ENCODE data around the gene CNPY3.
A peak's percentile ranks its signal among the peaks of the same experiment; 100 is the strongest.

The CNPY3 gene

DNA sequence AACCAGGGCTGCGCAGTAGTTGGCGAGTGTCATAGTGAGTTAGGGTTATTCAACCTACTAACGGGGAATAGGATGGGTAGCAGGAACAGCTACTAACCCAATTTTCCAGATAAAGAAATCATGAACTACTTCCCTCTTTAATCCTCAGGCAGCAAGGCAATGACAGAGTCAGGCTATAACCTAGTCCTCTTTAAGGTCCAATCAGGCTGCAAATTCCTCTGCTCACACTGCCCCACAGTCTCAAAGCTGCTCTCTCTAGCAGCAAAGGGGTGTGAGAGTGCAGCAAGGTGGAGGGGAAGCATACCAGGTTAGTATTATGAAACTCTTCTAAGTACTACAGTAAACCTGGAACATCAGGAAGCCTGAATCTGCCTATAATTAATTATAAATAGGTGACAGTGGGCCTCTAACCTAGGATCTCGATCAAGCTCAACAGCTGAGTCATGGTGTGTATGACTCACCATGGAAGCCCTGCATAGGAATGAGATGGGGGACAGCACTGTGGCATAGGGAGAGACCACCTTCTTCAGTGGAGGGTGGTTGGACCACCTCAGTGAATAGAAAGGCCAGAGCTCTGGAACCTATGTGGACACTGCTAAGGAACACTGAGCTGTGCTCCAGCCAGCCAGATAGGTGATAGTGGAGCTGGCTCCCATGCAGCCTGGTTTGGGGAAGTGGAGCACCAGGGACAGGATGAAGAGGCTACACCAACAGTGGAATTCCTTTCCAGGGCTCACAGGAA, 41.8 kb downstream of the CNPY3 start:
- no peak overlapping the region for H3K4ac ChIP-seq (ENCODE audit: low read depth, low read length)
- no peak overlapping the region for H3K4me3 ChIP-seq (ENCODE audit: low read depth, low read length)
- WGBS (ENCODE audit: extremely low coverage, insufficient coverage, insufficient read length): no CpG with 5 or more reads among the region's 4 CpGs
- H3K27ac ChIP-seq (ENCODE audit: low read depth, low read length): no peak overlapping the region
- no peak overlapping the region for H3K4me2 ChIP-seq (ENCODE audit: low read length)
- H3K79me2 ChIP-seq (ENCODE audit: control insufficient read depth, insufficient read depth, low read length, poor library complexity): no peaks in the 10 kb centered on the region
- DNase-seq: peak in 1 of 2 donors; percentile 8
- no peak overlapping the region for H3K9ac ChIP-seq (ENCODE audit: low read length)
- H4K91ac ChIP-seq (ENCODE audit: low read depth, low read length): no peak overlapping the region
- no peak overlapping the region for H2AK5ac ChIP-seq (ENCODE audit: low read length)
- no peak overlapping the region for H4K8ac ChIP-seq (ENCODE audit: low read depth, low read length)
- H3K14ac ChIP-seq (ENCODE audit: low read length): no peak overlapping the region
- peaks cover 13 to 25% of the 10 kb centered on the region in 2 experiments for H3K36me3 ChIP-seq (ENCODE audit: control insufficient read depth in 1 of 2, insufficient read depth in 2 of 2, low read length in 2 of 2)
- H3K27me3 ChIP-seq (ENCODE audit: insufficient read depth, low read length): no peaks in the 10 kb centered on the region
- no peaks in the 10 kb centered on the region for H3K9me3 ChIP-seq (ENCODE audit: insufficient read depth, low read depth, low read length)
- no peak overlapping the region for H2BK120ac ChIP-seq (ENCODE audit: insufficient read depth, low read length, poor library complexity)
- H3K23ac ChIP-seq (ENCODE audit: low read length): no peak overlapping the region
- H2AFZ ChIP-seq (ENCODE audit: insufficient read depth, low read length, poor library complexity): no peak overlapping the region
- peaks cover 7 to 8% of the 10 kb centered on the region in 2 experiments for H3K4me1 ChIP-seq (ENCODE audit: control insufficient read depth in 1 of 2, insufficient read depth in 2 of 2, low read length in 2 of 2)
- H4K12ac ChIP-seq (ENCODE audit: low read depth, low read length): no peak overlapping the region
- no peak overlapping the region for H2BK5ac ChIP-seq (ENCODE audit: low read depth, low read length, poor library complexity)
- H2BK12ac ChIP-seq (ENCODE audit: low read length): no peak overlapping the region
- no peak overlapping the region for H3K18ac ChIP-seq (ENCODE audit: low read length)
- no peaks in the 10 kb centered on the region for H3K79me1 ChIP-seq (ENCODE audit: low read length)

DNA sequence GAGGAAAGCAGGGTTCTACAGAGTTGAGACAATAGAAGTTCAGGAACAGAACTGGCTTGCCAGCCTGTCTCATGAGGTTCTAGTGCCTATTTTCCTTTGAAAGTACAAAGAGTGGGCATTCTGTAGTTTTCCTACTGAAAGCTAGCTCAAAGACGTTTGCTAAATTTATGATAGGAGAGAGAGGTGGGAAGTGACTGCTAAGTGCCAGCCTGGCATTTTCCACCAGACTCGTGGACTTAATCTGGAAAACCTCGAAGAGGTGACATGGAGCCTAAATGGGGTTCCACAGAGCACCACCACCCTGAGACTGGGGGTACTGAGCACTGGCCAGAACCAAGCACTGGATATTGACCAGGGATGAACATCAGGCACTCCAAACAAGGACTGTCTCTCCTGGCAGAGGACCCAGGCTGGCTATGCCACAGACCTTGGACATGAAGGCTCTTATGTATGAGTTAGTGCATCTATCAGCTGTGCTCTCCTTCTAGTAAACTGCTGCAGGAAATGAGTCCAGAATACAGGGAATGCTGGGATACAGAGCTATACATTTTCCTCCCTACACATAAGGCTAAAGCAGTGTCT, 42.6 kb downstream of the CNPY3 start:
- no peak overlapping the region for H2BK120ac ChIP-seq (ENCODE audit: insufficient read depth, low read length, poor library complexity)
- H3K27me3 ChIP-seq (ENCODE audit: insufficient read depth, low read length): no peaks in the 10 kb centered on the region
- peaks cover 7 to 8% of the 10 kb centered on the region in 2 experiments for H3K4me1 ChIP-seq (ENCODE audit: control insufficient read depth in 1 of 2, insufficient read depth in 2 of 2, low read length in 2 of 2)
- H2AFZ ChIP-seq (ENCODE audit: insufficient read depth, low read length, poor library complexity): no peak overlapping the region
- no peak overlapping the region for H4K91ac ChIP-seq (ENCODE audit: low read depth, low read length)
- no peak overlapping the region for H3K4me3 ChIP-seq (ENCODE audit: low read depth, low read length)
- no peak overlapping the region for H4K12ac ChIP-seq (ENCODE audit: low read depth, low read length)
- H3K9ac ChIP-seq (ENCODE audit: low read length): no peak overlapping the region
- H3K9me3 ChIP-seq (ENCODE audit: insufficient read depth, low read depth, low read length): no peaks in the 10 kb centered on the region
- H3K18ac ChIP-seq (ENCODE audit: low read length): no peak overlapping the region
- no peak overlapping the region for H2AK5ac ChIP-seq (ENCODE audit: low read length)
- no peak overlapping the region for H3K4me2 ChIP-seq (ENCODE audit: low read length)
- H4K8ac ChIP-seq (ENCODE audit: low read depth, low read length): no peak overlapping the region
- no CpG with 5 or more reads among the region's 3 CpGs for WGBS (ENCODE audit: extremely low coverage, insufficient coverage, insufficient read length)
- no peaks in the 10 kb centered on the region for H3K79me2 ChIP-seq (ENCODE audit: control insufficient read depth, insufficient read depth, low read length, poor library complexity)
- H3K79me1 ChIP-seq (ENCODE audit: low read length): no peaks in the 10 kb centered on the region
- no peak overlapping the region for H2BK12ac ChIP-seq (ENCODE audit: low read length)
- no peak overlapping the region for H3K23ac ChIP-seq (ENCODE audit: low read length)
- no peak overlapping the region for H3K4ac ChIP-seq (ENCODE audit: low read depth, low read length)
- peaks cover 7 to 19% of the 10 kb centered on the region in 2 experiments for H3K36me3 ChIP-seq (ENCODE audit: control insufficient read depth in 1 of 2, insufficient read depth in 2 of 2, low read length in 2 of 2)
- H2BK5ac ChIP-seq (ENCODE audit: low read depth, low read length, poor library complexity): no peak overlapping the region
- H3K14ac ChIP-seq (ENCODE audit: low read length): no peak overlapping the region
- no peak overlapping the region for H3K27ac ChIP-seq (ENCODE audit: low read depth, low read length)
- no peak for DNase-seq

DNA sequence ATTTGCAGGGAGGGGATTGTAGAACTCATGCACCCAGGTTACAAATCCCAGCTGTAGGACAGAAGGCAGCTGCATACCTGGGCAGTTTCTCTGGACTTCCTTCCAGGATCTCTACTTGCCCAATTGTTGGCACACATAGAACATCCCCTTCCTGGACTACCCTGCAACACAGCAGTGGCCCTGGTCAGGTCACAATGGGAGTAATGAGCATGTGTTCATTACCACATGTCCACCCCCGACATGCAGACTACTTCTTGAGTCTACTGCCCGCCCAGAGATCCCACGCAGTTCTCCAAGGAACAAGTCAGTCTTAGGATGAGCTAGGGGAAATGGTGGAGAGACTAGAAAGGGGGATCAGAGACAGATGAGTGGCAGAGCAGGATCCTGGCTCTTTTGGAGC, 44.6 kb downstream of the CNPY3 start:
- H3K18ac ChIP-seq (ENCODE audit: low read length): no peak overlapping the region
- no peaks in the 10 kb centered on the region for H3K9me3 ChIP-seq (ENCODE audit: insufficient read depth, low read depth, low read length)
- H2AFZ ChIP-seq (ENCODE audit: insufficient read depth, low read length, poor library complexity): no peak overlapping the region
- no peak overlapping the region for H4K8ac ChIP-seq (ENCODE audit: low read depth, low read length)
- no peak overlapping the region for H3K4me3 ChIP-seq (ENCODE audit: low read depth, low read length)
- H2BK120ac ChIP-seq (ENCODE audit: insufficient read depth, low read length, poor library complexity): no peak overlapping the region
- H3K4ac ChIP-seq (ENCODE audit: low read depth, low read length): no peak overlapping the region
- H2BK12ac ChIP-seq (ENCODE audit: low read length): no peak overlapping the region
- no peak overlapping the region for H2AK5ac ChIP-seq (ENCODE audit: low read length)
- H3K27ac ChIP-seq (ENCODE audit: low read depth, low read length): no peak overlapping the region
- H3K36me3 ChIP-seq (ENCODE audit: control insufficient read depth in 1 of 2, insufficient read depth in 2 of 2, low read length in 2 of 2): peaks cover 2 to 8% of the 10 kb centered on the region in 2 experiments
- H3K23ac ChIP-seq (ENCODE audit: low read length): no peak overlapping the region
- WGBS (ENCODE audit: extremely low coverage, insufficient coverage, insufficient read length): no CpG with 5 or more reads among the region's 3 CpGs
- H2BK5ac ChIP-seq (ENCODE audit: low read depth, low read length, poor library complexity): no peak overlapping the region
- no peak overlapping the region for H4K12ac ChIP-seq (ENCODE audit: low read depth, low read length)
- peaks cover 9% of the 10 kb centered on the region for H3K79me2 ChIP-seq (ENCODE audit: control insufficient read depth, insufficient read depth, low read length, poor library complexity)
- H3K79me1 ChIP-seq (ENCODE audit: low read length): peaks cover 8% of the 10 kb centered on the region
- no peak overlapping the region for H3K9ac ChIP-seq (ENCODE audit: low read length)
- H4K91ac ChIP-seq (ENCODE audit: low read depth, low read length): no peak overlapping the region
- no peaks in the 10 kb centered on the region for H3K27me3 ChIP-seq (ENCODE audit: insufficient read depth, low read length)
- H3K14ac ChIP-seq (ENCODE audit: low read length): no peak overlapping the region
- peaks cover 12 to 14% of the 10 kb centered on the region in 2 experiments for H3K4me1 ChIP-seq (ENCODE audit: control insufficient read depth in 1 of 2, insufficient read depth in 2 of 2, low read length in 2 of 2)
- DNase-seq: no peak
- no peak overlapping the region for H3K4me2 ChIP-seq (ENCODE audit: low read length)

DNA sequence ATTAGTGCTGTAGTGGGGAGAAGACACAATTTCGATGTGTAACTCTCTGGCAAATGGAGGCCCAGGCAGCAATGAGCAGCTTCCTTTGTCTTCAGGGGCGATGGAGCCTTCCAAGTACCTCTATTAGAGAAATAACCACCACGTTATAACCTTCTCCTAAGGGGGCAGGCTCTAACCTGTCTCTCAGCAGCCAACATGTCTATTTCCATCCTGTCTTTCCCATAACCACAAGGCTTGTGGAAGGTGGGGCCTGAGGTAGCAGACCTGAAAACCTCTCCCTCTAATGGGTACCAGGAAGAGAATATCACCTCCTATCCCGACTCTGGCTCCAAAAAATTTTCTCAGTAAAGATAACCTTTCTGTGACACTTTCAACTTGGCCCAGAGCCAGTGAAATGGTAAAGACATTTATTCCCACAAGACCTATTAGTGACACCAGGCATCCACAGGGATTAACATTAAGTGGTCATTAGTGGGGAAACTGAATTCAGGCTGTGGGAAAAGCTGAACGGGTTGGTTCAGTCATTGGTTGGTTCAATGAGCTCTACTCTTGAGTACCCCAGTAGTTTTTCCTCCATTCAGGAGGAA, 45.7 kb downstream of the CNPY3 start:
- peaks cover 12% of the 10 kb centered on the region for H3K79me1 ChIP-seq (ENCODE audit: low read length)
- no peak for DNase-seq
- H3K27me3 ChIP-seq (ENCODE audit: insufficient read depth, low read length): no peaks in the 10 kb centered on the region
- WGBS (ENCODE audit: extremely low coverage, insufficient coverage, insufficient read length): no CpG with 5 or more reads among the region's 5 CpGs
- H3K4me1 ChIP-seq (ENCODE audit: control insufficient read depth in 1 of 2, insufficient read depth in 2 of 2, low read length in 2 of 2): peaks cover 11 to 17% of the 10 kb centered on the region in 2 experiments
- H3K79me2 ChIP-seq (ENCODE audit: control insufficient read depth, insufficient read depth, low read length, poor library complexity): peaks cover 10% of the 10 kb centered on the region
- no peak overlapping the region for H3K14ac ChIP-seq (ENCODE audit: low read length)
- no peak overlapping the region for H2AK5ac ChIP-seq (ENCODE audit: low read length)
- H3K9ac ChIP-seq (ENCODE audit: low read length): no peak overlapping the region
- no peak overlapping the region for H3K4me2 ChIP-seq (ENCODE audit: low read length)
- H2BK5ac ChIP-seq (ENCODE audit: low read depth, low read length, poor library complexity): no peak overlapping the region
- H4K8ac ChIP-seq (ENCODE audit: low read depth, low read length): no peak overlapping the region
- no peak overlapping the region for H3K23ac ChIP-seq (ENCODE audit: low read length)
- H3K9me3 ChIP-seq (ENCODE audit: insufficient read depth, low read depth, low read length): no peaks in the 10 kb centered on the region
- no peak overlapping the region for H3K4me3 ChIP-seq (ENCODE audit: low read depth, low read length)
- H3K36me3 ChIP-seq (ENCODE audit: control insufficient read depth in 1 of 2, insufficient read depth in 2 of 2, low read length in 2 of 2): peaks cover 2% of the 10 kb centered on the region in 2 experiments
- no peak overlapping the region for H2BK120ac ChIP-seq (ENCODE audit: insufficient read depth, low read length, poor library complexity)
- H3K4ac ChIP-seq (ENCODE audit: low read depth, low read length): no peak overlapping the region
- no peak overlapping the region for H4K12ac ChIP-seq (ENCODE audit: low read depth, low read length)
- no peak overlapping the region for H3K18ac ChIP-seq (ENCODE audit: low read length)
- no peak overlapping the region for H4K91ac ChIP-seq (ENCODE audit: low read depth, low read length)
- H3K27ac ChIP-seq (ENCODE audit: low read depth, low read length): no peak overlapping the region
- no peak overlapping the region for H2AFZ ChIP-seq (ENCODE audit: insufficient read depth, low read length, poor library complexity)
- no peak overlapping the region for H2BK12ac ChIP-seq (ENCODE audit: low read length)

Data from trophoblast cell (in vitro differentiated cells and primary cell).